Left colon (tissue), 2 donors: ENCODE results near the gene PABPC1L. TPM values are rescaled to one million over a fixed set of nuclear protein-coding genes. Genes with fewer than 3 reads are reported as not detected.

Source experiments
- ATAC-seq: fragments of 200-7000 bp; cut with Tn5 transposase; one replicate; pipeline ENCODE4 v1.9.1; 2020; ENCODE audit warnings: mild to moderate bottlenecking, moderate library complexity
- DNase-seq, 2 donors: peaks; one replicate each; pipeline ENCODE4 v3.0.0-alpha.2; 2020
- intact Hi-C, 2 donors: fragments of 100-400 bp; cut with DNase I in 1 of 2; cut with micrococcal nuclease in 1 of 2; formaldehyde crosslinking; loops; one replicate each; pipeline versions ENCODE4 v1.11.2 to v1.14.0; 2022; cut with DNase I, micrococcal nuclease
- total RNA-seq, 2 donors: library from RNA; stranded (reverse); fragmentation: NEBNext Ultra II Directional; extraction: Animal tissue kit (Norgen Biotek cat#: 25700); gene quantifications; one replicate each; pipeline ENCODE4 v1.2.1, GENCODE V29; 2021
- donor health status: DM: no; HTN: no; CAD: no.
- donor health status: DM: yes; HTN: yes; CAD: no.

The PABPC1L gene
- total RNA-seq, 2 donors from 2014 or later = 13.2 to 19.8 TPM

GRCh38 chr20:44894959-44895358 lies 14.9 kb upstream of the PABPC1L start:
- DNase-seq = no peak
- peak; percentile 63 for ATAC-seq
- intact Hi-C loops = no loop called here

- DNase-seq = no peak
- ATAC-seq = no peak
- intact Hi-C loops = no loop called here
Observed at GRCh38 chr20:44896583-44896982, 13.3 kb upstream of the PABPC1L start.

GRCh38 chr20:44897133-44897532 lies 12.7 kb upstream of the PABPC1L start:
- no peak for DNase-seq
- peak; percentile 82 for ATAC-seq
- intact Hi-C loops = no loop called here

DNA sequence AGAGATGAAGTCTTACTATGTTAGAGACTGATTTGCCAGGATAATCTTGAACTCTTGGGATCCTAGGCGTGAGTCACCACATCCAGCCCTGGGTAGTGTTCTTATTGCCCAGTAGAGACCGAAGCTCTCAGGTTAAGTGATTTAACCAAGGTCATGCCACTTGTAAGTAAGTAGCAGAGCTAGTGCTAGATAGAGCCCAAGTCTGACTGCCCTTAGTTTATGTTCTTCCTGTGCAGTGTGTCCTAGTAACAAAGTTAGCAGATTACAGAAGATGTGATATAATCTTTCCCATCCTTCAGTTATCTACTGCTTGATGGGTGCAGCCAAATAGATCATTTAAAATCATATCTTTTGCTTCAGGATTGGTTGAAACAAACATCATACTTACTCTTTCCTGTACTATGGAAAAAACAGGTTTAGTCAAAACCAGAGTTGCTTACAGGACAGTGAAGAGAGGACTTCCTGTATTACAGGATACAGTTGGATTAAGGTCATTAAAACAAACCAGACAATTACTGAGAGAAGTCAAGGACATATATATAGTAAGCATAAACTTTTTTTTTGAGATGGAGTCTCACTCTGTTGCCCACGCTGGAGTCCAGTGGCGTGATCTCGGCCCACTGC lies 9.5 kb upstream of the PABPC1L start:
- peak; percentile 29 for ATAC-seq
- no peak for DNase-seq
- intact Hi-C loops = no loop called here

DNA sequence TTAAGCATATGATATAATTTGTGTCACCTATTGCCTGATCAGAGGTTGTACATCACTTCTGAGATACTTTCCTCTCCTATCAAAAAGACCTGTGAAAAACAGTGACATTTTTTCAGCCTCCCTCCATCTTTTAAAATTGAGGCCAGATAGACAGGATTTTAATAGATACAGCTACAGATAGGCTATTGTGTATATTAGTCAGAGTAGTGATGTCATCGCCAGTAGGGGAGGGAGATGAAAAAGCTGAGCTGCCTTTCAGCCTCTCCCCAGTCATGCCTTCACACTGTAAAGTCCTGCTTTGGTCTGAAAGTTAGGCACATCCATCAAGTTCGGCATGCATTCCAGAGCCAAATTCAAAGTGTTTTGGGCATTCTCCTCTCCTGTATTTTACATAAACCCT lies 7.9 kb upstream of the PABPC1L start:
- no peak for ATAC-seq
- no peak for DNase-seq
- intact Hi-C loops = no loop called here

- no peak for DNase-seq
- intact Hi-C loops = no loop called here
- ATAC-seq = no peak
Observed at GRCh38 chr20:44904377-44904776, 5.5 kb upstream of the PABPC1L start.

GRCh38 chr20:44908987-44909871 lies 631 bp upstream of the PABPC1L start:
- ATAC-seq (no peak), DNase-seq (no peak)
- intact Hi-C loops = no loop called here

GRCh38 chr20:44910690-44911262 lies 916 bp downstream of the PABPC1L start:
- DNase-seq = no peak
- ATAC-seq = no peak
- intact Hi-C loops = no loop called here

- intact Hi-C loops = no loop called here
- DNase-seq (peak; percentile 63 to 72), ATAC-seq (peak; percentile 63)
Observed at GRCh38 chr20:44911264-44911921, 1.5 kb downstream of the PABPC1L start.

- DNase-seq = no peak
- intact Hi-C loops = no loop called here
- ATAC-seq = no peak
Observed at GRCh38 chr20:44912189-44912588, 2.3 kb downstream of the PABPC1L start.

DNA sequence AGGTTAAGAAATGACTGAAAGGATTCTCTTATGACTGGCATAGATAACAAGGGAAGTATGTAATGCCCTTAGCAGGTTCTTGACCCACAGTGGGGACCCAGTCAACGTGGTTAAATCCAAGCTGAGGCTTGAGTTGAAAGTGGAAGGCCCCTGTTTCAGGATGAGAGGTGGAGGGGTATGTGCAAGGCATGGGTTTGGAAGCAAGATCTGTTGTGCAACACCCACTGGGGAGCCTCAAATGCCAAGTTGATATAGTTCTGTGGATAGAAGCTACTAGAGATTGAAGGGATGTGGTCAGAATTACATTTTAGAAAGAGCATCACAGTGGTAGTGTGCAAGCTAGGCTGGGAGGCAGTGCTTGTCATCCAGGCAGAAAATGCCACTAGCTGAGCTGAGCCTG lies 5.1 kb downstream of the PABPC1L start:
- ATAC-seq (no peak), DNase-seq (no peak)
- intact Hi-C loops = no loop called here

- ATAC-seq (no peak), DNase-seq (no peak)
- intact Hi-C loops = no loop called here
Observed at GRCh38 chr20:44916586-44916985, 6.7 kb downstream of the PABPC1L start.

DNA sequence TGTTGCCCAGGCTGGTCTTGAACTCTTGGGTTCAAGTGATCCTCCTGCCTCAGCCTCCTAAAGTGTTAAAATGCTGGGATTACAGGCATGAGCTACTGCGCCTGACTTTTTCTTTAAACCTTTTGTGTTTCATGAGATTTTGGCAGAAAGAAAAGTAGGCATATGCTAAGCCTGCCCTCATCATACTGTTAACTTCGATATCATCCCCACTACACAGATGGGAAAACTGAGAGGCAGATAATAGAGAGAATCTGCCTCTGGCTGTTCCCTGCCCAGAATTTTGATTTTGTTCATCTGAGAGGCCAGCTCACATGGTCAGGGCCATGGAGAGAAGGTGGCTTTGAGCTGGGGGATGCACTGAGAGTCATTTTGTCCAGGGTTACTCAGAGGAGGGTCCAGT lies 7.5 kb downstream of the PABPC1L start:
- intact Hi-C loops = no loop called here
- no peak for DNase-seq
- no peak for ATAC-seq

GRCh38 chr20:44918342-44918741 lies 8.5 kb downstream of the PABPC1L start:
- intact Hi-C loops = no loop called here
- ATAC-seq = no peak

DNA sequence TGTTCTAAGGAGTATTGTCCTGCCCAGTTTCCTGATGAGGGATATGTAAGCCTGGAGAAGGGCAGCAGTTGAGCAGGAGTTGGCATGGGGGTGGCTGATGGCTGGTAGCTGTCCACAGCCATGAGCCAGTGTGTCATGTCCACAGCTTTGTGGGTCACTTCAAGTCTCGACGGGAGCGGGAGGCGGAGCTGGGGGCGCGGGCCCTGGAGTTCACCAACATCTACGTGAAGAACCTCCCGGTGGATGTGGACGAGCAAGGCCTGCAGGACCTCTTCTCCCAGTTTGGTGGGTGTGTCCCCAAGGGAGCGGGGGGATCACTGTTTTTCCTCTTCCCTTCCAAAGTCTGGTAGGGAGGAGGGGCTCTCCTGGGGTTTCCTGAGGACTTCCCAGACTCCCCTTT lies 8.9 kb downstream of the PABPC1L start:
- intact Hi-C loops = no loop called here
- no peak for DNase-seq
- ATAC-seq = no peak

More at GRCh38 chr20:44918342-44918741, 8.5 kb downstream of the PABPC1L start:
- no peak for DNase-seq

GRCh38 chr20:44921447-44921846 lies 11.6 kb downstream of the PABPC1L start:
- ATAC-seq = no peak
- no peak for DNase-seq
- intact Hi-C loops = no loop called here

DNA sequence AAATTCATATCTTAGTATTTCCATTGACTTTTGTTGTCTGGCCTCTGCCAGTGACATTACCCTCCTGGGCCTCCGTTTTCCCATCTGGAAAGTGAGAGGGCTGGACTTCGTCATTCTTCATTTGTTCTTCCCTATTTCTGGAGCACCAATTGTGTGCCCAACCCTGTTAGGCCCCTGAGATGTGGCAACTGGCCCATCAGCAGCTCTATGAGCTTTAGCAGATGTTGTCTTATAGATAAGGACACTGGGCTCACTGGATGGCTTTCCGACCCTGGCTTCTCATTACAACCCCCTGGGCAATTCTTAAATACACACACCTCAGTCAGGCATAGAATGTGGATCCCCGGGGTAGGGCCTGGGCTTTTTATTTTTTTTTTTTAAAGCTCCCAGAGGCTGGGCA lies 14.7 kb downstream of the PABPC1L start:
- intact Hi-C loops = no loop called here
- ATAC-seq (no peak), DNase-seq (no peak)

- DNase-seq (no peak), ATAC-seq (no peak)
- intact Hi-C loops = no loop called here
Observed at GRCh38 chr20:44928595-44928994, 18.7 kb downstream of the PABPC1L start.

DNA sequence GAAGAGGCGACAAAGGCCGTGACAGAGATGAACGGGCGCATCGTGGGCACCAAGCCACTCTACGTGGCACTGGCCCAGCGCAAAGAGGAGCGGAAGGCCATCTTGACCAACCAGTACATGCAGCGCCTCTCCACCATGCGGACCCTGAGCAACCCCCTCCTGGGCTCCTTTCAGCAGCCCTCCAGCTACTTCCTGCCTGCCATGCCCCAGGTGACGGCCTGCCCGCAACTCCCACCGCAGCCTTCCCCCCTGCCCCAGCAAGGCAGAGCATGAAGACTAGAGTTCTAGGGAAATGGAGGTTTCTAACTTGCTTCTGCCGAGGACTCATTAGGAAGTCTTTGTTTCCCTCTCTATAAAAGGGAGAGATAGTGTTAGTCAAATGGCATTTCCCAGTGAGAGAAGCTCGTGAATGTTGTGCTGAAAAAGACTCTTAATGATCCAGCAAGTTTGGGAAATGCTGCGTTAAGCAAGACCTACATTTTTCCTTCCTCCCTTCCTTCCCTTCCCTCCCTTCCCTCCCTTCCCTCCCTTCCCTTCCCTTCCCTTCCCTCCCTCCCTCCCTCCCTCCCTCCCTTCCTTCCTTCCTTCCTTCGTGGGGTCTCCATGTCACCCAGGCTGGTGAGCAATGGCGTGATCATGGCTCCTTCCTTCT lies 20.8 kb downstream of the PABPC1L start:
- ATAC-seq = no peak
- DNase-seq = no peak
- intact Hi-C loops = no loop called here
